GM12801 (cell line): ENCODE results near the gene GATAD2A.

Experiments
- CTCF ChIP-seq: IDR thresholded peaks from one replicate; pipeline ENCODE4 v1.5.1; 2011; ENCODE audit warnings: control low read depth; ENCODE audit not compliant: insufficient read length; ENCODE audit errors: extremely low read depth

The GATAD2A gene

GRCh38 chr19:19524053-19524452, 118.6 kb downstream of the GATAD2A start:
- no peak for TF ChIP-seq CTCF

- no peak for TF ChIP-seq CTCF
These were observed 120.3 kb downstream of the GATAD2A start for GRCh38 chr19:19525611-19526380.

GRCh38 chr19:19526581-19527370, 121.3 kb downstream of the GATAD2A start:
- no peak for TF ChIP-seq CTCF

- no peak for TF ChIP-seq CTCF
These were observed 121.8 kb downstream of the GATAD2A start for GRCh38 chr19:19527371-19527656.

GRCh38 chr19:19527674-19528625, 122.5 kb downstream of the GATAD2A start:
- TF ChIP-seq CTCF, result no peak

GRCh38 chr19:19528721-19529490, 123.4 kb downstream of the GATAD2A start, which contains the start of gene YJEFN3:
YJEFN3 (plus strand) TSS chr19:19528911; CDS start chr19:19528933, 22 bp downstream.
- TF ChIP-seq CTCF, result no peak
